Right hindlimb (tissue), 1 donor: ENCODE data around the gene SLFN14.
"Not testable (repeated sequence)": the region's sequence is repeated elsewhere in the genome, so short reads cannot be mapped to it uniquely, and the experiment has no call there.

Source experiments
- DNase-seq: peaks from one replicate; pipeline ENCODE4 v3.0.0-alpha.2; 2018

The SLFN14 gene

DNA sequence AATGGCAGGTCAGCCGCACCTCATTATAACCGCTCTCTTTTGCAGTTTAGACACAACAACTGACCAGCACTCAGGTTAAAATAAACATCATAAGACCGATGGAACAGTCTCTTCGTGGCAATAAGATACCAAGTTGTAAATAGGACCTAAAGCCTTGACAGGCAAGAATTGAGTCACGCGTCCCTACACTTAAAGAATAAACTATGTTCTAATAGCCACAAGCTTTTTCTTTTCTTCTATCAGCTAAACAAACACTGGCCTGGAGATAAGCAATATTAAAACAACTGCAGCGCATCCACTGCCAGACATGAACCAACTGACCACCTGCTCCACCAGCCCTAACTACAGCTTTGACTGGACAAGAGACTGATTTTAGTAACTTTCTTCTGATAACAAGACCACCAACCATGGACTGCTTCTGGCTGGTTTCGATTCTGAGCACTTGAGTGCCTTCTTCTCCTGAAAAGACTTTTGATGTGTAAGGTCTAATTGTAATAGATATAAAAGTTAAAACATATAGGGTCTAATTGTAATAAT is 40.6 kb downstream of the SLFN14 start:
- DNase-seq, result no peak

DNA sequence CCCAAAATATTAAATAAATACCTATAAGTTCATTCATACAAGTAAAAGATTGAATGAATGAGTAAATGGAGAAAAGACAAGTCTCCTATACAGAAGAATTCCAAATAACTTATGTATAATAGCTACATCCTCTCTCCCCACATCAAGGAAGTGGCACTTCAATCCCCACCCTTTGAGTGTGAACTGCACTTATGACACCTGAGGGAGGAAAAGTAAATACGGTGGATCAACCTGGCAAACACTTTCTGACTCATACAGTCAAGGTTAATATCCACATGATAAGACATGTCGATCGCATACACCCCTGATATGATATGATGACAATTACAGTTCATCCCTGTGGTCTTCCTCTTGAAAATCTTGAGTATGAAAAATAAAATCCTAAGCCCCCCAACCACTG is 41.2 kb downstream of the SLFN14 start:
- no peak for DNase-seq

DNA sequence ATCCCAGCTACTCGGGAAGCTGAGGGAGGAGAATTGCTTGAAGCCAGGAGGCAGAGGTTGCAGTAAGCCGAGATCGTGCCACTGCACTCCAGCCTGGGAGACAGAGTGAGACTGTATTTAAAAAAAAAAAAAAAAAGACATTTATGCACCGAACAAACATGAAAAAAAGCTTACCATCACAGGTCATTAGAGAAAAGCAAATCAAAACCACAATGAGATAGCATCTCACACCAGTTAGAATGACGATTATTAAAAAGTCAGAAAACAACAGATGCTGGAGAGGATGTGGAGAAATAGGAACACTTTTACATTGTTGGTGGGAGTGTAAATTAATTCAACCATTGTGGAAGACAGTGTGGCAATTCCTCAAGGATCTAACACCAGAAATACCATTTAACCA is 42.2 kb downstream of the SLFN14 start:
- not testable (repeated sequence) for DNase-seq

DNA sequence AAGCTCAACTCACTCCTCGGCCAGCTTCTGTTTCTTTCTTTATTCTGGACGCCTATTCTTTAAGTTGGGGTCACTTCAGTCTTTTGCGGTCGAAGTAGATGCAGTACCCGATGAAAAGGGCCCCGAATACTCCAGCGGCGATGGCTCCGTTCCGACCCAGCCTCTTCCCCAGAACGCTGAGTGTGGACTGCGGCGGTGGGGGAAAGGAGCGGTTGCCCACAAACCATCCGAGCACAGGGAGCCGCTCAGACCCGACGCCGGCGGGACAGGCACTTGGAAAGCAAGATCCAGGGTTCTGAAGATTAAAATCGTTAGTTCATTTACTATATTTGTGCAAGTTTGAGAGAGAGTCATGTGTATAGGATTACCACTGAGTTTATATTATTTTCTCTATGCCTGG is 45.6 kb downstream of the SLFN14 start:
- DNase-seq, result no peak

DNA sequence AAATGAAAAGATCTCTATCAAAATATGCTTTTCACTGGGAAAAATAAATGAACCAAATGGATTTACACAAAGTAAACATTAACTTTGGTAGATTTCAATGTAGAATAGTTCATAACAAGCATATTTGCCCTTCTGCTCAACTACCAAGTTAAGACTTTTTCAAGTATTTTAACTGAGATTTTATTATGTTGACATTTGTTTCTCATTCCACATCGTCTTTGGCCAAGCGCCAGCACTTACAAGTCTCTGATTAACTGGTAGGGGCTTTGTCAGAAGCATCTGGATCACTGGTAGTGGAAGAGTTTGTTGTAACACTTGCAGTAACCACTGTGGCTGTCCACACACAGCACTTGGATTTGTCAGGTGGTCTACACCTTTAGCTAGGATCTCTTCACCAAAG is 46.1 kb downstream of the SLFN14 start:
- no peak for DNase-seq
